Heart left ventricle (tissue), 16 donors: ENCODE data around the gene MAGEH1. TPM values are rescaled to one million over a fixed set of nuclear protein-coding genes. Genes with fewer than 3 reads are reported as not detected.
"Not testable (repeated sequence)": the region's sequence is repeated elsewhere in the genome, so short reads cannot be mapped to it uniquely, and the experiment has no call there.

Experiments
- ATAC-seq, 4 donors: fragments of 200-7000 bp; cut with Tn5 transposase; one replicate each; pipeline ENCODE4 v1.9.1; 2020 to 2022; ENCODE audit warnings: moderate library complexity in 4 of 4, mild to moderate bottlenecking in 3 of 4, moderate number of reproducible peaks in 1 of 4
- DNase-seq, 5 donors: peaks; one replicate each; pipeline ENCODE4 v3.0.0-alpha.2; 2020
- H3K27ac ChIP-seq, 12 donors: fragments of 200-600 bp; sonication (generic) in 4 of 12; one replicate each; pipeline versions ENCODE4 v1.5.0 to v1.8.0; 2016 to 2022; ENCODE audit warnings: mild to moderate bottlenecking in 2 of 12
- H3K27me3 ChIP-seq, 9 donors: fragments of 200-600 bp; sonication (generic) in 2 of 9; one replicate each; pipeline versions ENCODE4 v1.5.1 to v1.8.0; 2016 to 2022; ENCODE audit warnings: mild to moderate bottlenecking in 3 of 9
- H3K36me3 ChIP-seq, 9 donors: fragments of 200-600 bp; sonication (generic) in 2 of 9; one replicate each; pipeline versions ENCODE4 v1.5.0 to v1.8.0; 2018 to 2022; ENCODE audit warnings: mild to moderate bottlenecking in 2 of 9
- H3K4me1 ChIP-seq, 12 donors: fragments of 200-600 bp; sonication (generic) in 4 of 12; one replicate each; pipeline versions ENCODE4 v1.5.0 to v1.8.0; 2016 to 2022; ENCODE audit warnings: mild to moderate bottlenecking in 3 of 12
- H3K4me3 ChIP-seq, 12 donors: fragments of 200-600 bp; sonication (generic) in 4 of 12; one replicate each; pipeline versions ENCODE4 v1.5.0 to v1.8.0; 2017 to 2022; ENCODE audit warnings: mild to moderate bottlenecking in 9 of 12, moderate library complexity in 4 of 12
- H3K9me3 ChIP-seq, 12 donors: fragments of 200-600 bp; sonication (generic) in 4 of 12; one replicate each; pipeline versions ENCODE4 v1.5.0 to v1.8.0; 2016 to 2022; ENCODE audit warnings: mild to moderate bottlenecking in 1 of 12
- POLR2A ChIP-seq, 2 donors: fragments of 450-650 bp; IDR thresholded peaks; one replicate each; pipeline ENCODE4 v1.6.1; 2017; ENCODE audit warnings: antibody characterized with exemption in 2 of 2, mild to moderate bottlenecking in 2 of 2, moderate library complexity in 2 of 2
- WGBS, 4 donors: extraction: QIAGEN DNeasy Blood & Tissue Kit in 2 of 4; methylation state at CpG; one replicate each; pipeline versions ENCODE4 v1.1.5 to v1.1.7; 2013 to 2018; 5-methylcytosine and 5-hydroxymethylcytosine counted together
- intact Hi-C, 10 donors: fragments of 100-400 bp; cut with DNase I; formaldehyde crosslinking; loops; one replicate each; pipeline versions ENCODE4 v1.11.1 to v1.14.2; 2022
- polyA plus RNA-seq, 2 donors: library from polyadenylated mRNA; stranded (reverse); fragments of 200-250 nt; gene quantifications; one replicate each; pipeline ENCODE4 v1.2.3, GENCODE V29; 2013
- total RNA-seq, 9 donors: library from RNA; depleted of rRNA in 2 of 9; stranded (reverse); fragments of >200 nt in 2 of 9; fragmentation: NEBNext Ultra II Directional in 3 of 9; extraction: Animal tissue kit (Norgen Biotek cat#: 25700) in 3 of 9; gene quantifications; one replicate each; pipeline versions ENCODE4 v1.1.0 to v1.2.4, GENCODE V29; 2016 to 2023
- TF ChIP-seq, protein P1 (sequence below), 12 donors: fragments of 200-600 bp; sonication (generic) in 4 of 12; IDR thresholded peaks; one replicate each; pipeline versions ENCODE4 v1.5.0 to v1.8.0; 2018 to 2022; ENCODE audit warnings: antibody characterized with exemption in 12 of 12, mild to moderate bottlenecking in 5 of 12
- donor health status: ischemic (EF 13 %, LVEDD 7.1; RV severe dilation, severe dysfunction).
- donor health status: healthy with polysubstance abuse.
- donor health status: DM: no; HTN: yes; CAD: no.
- donor health status: DM: no; HTN: no; CAD: no.
- donor health status: ischemic (EF 25% LVEDD 6.9; RV normal size, moderate dysfunction).
- donor health status: ischemic (EF 25% LVEDD 5.7; RV mildly dilated, moderate dysfunction).
- donor health status: healthy.
- donor health status: DM: yes; HTN: yes; CAD: no.
- donor health status: ischemic (EF 35%, LVEDD 5.7; RV mildly dilated, moderate dysfunction).
- donor health status: nonischemic (EF 11% LVEDD 7.7; RV severe dilation, severe dysfunction).
- donor health status: DM: yes; HTN: yes; CAD: no.
- donor health status: PGD.
- donor health status: ischemic (EF 29% LVEDD 5.4; RV normal size, mild dysfunction).
- donor health status: nonischemic (EF 23%, LVEDD 6.1; RV moderate dilation, normal function).

Gene MAGEH1
- total and polyA plus RNA-seq, 11 donors, result 6.0 to 27.6 (median 12.0) TPM

DNA sequence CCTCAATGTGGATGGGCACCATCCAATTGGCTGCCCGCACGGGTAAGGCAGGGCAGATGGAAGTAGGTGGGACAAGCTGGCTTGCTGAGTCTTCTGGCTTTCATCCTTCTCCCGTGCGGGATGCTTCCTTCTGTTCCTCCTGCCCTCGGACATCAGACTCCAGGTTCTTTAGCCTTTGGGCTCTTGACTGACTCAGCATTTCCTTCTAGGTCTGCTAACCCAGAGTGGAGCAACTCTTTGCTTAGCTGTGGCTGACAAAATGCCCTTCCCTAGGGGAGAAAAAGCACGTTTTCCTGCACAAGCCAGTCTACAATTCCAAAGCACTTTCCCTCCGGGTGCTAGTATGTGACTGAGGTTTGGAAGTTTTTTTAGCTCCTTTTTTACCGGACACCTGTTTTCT, 28.0 kb downstream of the MAGEH1 start:
- WGBS, 4 donors, result 68 to 90% (median 81%) methylated on average over 5 to 8 of the region's 8 CpGs
- H3K36me3 ChIP-seq, ATAC-seq, H3K4me3 ChIP-seq, H3K9me3 ChIP-seq, intact Hi-C loops, DNase-seq, H3K27ac ChIP-seq, H3K27me3 ChIP-seq, H3K4me1 ChIP-seq: not testable (repeated sequence)

DNA sequence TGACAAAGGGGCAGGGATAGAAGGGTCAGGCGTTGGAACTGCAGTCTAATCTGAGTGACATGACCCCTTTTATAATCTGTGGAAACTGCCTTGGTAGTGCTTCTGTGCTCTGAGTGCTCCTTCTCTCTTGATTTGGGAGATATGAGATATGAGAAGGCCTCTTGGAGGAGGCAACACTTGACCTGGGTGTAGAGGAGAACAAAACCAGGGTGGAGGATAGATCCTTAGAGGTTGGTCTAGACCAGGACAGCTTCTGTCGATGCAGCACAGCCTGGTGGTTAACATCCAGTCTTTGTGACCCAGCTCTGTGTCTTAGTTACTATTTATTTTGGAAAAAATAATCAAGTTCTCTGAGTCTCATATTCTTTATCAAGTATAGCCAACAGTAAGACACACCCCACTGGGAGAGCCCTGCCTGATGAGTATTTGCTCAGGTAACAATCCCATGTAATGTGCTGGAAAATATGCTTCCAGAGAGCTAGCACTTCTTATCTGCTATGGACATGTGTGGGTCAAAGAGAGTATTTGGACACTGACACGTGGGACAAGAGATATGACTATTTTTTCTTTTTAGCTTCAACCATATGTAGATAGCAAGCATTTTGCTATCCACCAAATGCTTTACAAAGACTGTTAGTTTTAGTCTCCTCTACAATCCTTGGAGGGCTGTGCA, 28.6 kb downstream of the MAGEH1 start:
- WGBS, 4 donors, result 36 to 73% (median 56%) methylated on average over 3 of the region's 3 CpGs
- ATAC-seq, result no peak
- H3K9me3 ChIP-seq, result no peaks in the 10 kb centered on the region

DNA sequence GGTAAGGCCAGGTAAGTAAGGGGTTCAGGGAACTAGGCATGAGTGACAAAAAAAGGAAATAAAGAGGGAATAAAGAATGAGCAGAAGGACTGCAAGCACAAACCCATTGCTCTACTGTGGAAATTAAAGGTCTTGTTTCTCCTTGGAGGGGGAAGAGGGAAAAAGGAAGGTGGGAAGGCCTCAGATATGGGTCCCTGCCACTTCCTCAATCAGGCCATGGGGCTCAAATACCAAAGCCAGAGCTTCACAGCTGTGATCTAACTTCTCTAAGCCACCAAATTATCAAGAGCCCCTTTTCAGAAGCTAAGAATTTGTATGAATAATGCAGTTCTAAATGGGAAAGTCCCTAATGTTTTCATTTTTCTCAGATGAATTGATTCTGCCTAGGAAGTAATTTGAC, 33.0 kb downstream of the MAGEH1 start:
- Histone ChIP-seq H3K9me3 (no peaks in the 10 kb centered on the region), H3K27ac (no peak overlapping the region), H3K27me3 (peaks cover 0 to 5% (median 0%) of the 10 kb centered on the region in 9 donors), H3K4me1 (peaks cover 0 to 6% (median 0%) of the 10 kb centered on the region in 12 donors), H3K4me3 (no peak overlapping the region), H3K36me3 (no peaks in the 10 kb centered on the region)
- TF ChIP-seq, protein P1, sequence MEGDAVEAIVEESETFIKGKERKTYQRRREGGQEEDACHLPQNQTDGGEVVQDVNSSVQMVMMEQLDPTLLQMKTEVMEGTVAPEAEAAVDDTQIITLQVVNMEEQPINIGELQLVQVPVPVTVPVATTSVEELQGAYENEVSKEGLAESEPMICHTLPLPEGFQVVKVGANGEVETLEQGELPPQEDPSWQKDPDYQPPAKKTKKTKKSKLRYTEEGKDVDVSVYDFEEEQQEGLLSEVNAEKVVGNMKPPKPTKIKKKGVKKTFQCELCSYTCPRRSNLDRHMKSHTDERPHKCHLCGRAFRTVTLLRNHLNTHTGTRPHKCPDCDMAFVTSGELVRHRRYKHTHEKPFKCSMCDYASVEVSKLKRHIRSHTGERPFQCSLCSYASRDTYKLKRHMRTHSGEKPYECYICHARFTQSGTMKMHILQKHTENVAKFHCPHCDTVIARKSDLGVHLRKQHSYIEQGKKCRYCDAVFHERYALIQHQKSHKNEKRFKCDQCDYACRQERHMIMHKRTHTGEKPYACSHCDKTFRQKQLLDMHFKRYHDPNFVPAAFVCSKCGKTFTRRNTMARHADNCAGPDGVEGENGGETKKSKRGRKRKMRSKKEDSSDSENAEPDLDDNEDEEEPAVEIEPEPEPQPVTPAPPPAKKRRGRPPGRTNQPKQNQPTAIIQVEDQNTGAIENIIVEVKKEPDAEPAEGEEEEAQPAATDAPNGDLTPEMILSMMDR (IDR thresholded peaks at IDR 0.05), result no peak
- no peak for TF ChIP-seq POLR2A (IDR thresholded peaks at IDR 0.05)
- ATAC-seq, result no peak
- intact Hi-C loops, result no loop called here
- no peak for DNase-seq

More for the DNA sequence above, 28.6 kb downstream of the MAGEH1 start:
- no peak for TF ChIP-seq POLR2A (IDR thresholded peaks at IDR 0.05)
- TF ChIP-seq, protein P1 (IDR thresholded peaks at IDR 0.05), result no peak
- no peak for DNase-seq
- no peaks in the 10 kb centered on the region for H3K36me3 ChIP-seq
- intact Hi-C loops, result no loop called here
- no peak overlapping the region for H3K4me3 ChIP-seq
- no peak overlapping the region for H3K27ac ChIP-seq
- H3K27me3 ChIP-seq, result peaks cover 0 to 5% (median 0%) of the 10 kb centered on the region in 9 donors
- H3K4me1 ChIP-seq, result no peaks in the 10 kb centered on the region

DNA sequence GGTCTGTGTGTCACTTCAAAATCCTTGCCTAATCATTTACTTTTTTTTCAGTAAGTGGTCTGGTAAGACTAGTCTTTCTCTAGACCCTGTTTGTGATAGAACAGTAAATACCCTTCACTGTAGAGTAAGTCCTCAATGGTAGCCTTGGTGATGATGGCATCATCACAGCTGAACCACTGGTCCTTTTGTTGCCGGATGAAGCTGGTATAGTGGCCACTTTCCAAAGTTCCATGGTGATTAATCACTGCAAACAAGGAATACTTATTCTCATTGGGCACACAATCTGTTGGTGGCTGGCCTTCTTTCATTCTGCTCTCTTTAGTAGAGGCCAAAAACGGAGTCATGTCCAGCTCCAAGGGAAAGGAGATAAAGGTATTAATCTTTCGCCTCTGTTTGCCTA, 34.8 kb downstream of the MAGEH1 start:
- no peak overlapping the region for H3K27ac ChIP-seq
- no peak for ATAC-seq

More for the DNA sequence above, 34.8 kb downstream of the MAGEH1 start:
- intact Hi-C loops, result no loop called here
- no peaks in the 10 kb centered on the region for H3K9me3 ChIP-seq
- H3K4me1 ChIP-seq, result peaks cover 0 to 7% (median 0%) of the 10 kb centered on the region in 12 donors
- TF ChIP-seq POLR2A (IDR thresholded peaks at IDR 0.05), result no peak
- TF ChIP-seq, protein P1 (IDR thresholded peaks at IDR 0.05), result no peak
- 53 to 61% (median 60%) methylated on average over 3 of the region's 3 CpGs for WGBS, 4 donors
- H3K4me3 ChIP-seq, result no peak overlapping the region
- DNase-seq, result no peak
- H3K27me3 ChIP-seq, result peaks cover 0 to 11% (median 0%) of the 10 kb centered on the region in 9 donors
- H3K36me3 ChIP-seq, result no peaks in the 10 kb centered on the region
